HepG2 (cell line): ENCODE results near the gene ABHD17A. TPM values are rescaled to one million over a fixed set of nuclear protein-coding genes. Genes with fewer than 3 reads are reported as not detected.

Experiments
- AHR ChIP-seq: IDR thresholded peaks from 2 replicates; pipeline ENCODE4 v1.6.1; 2018; ENCODE audit warnings: missing genetic modification reagents, missing compliant biosample characterization
- BRD4 ChIP-seq: sonication (generic); formaldehyde crosslinking; IDR thresholded peaks from 2 replicates; pipeline ENCODE4 v1.4.0; 2020; ENCODE audit warnings: missing genetic modification reagents
- CENPT ChIP-seq: sonication (generic); formaldehyde crosslinking; IDR thresholded peaks from 2 replicates; pipeline ENCODE4 v1.8.0; 2022; ENCODE audit warnings: low read depth, mild to moderate bottlenecking, moderate library complexity, missing genetic modification reagents
- ETV6 ChIP-seq: sonication (generic); formaldehyde crosslinking; conservative IDR thresholded peaks from 2 replicates; pipeline ENCODE4 v1.4.0; 2020; ENCODE audit warnings: missing genetic modification reagents
- GABPB1 ChIP-seq: IDR thresholded peaks from 2 replicates; pipeline ENCODE4 v1.6.1; 2016; ENCODE audit warnings: mild to moderate bottlenecking, missing genetic modification reagents, moderate library complexity, missing compliant biosample characterization
- ISX ChIP-seq: sonication (generic); formaldehyde crosslinking; conservative IDR thresholded peaks from 2 replicates; pipeline ENCODE4 v1.5.0; 2020; ENCODE audit warnings: missing genetic modification reagents
- MLLT10 ChIP-seq: sonication (generic); formaldehyde crosslinking; IDR thresholded peaks from 2 replicates; pipeline ENCODE4 v1.4.0; 2020; ENCODE audit warnings: missing genetic modification reagents
- PCBP1 ChIP-seq: fragments of 200-400 bp; formaldehyde crosslinking; IDR thresholded peaks from 2 replicates; pipeline ENCODE4 v1.6.1; 2017; ENCODE audit warnings: mild to moderate bottlenecking, low read depth, low read length, borderline replicate concordance
- PLRG1 ChIP-seq: fragments of 450-650 bp; conservative IDR thresholded peaks from 2 replicates; pipeline ENCODE4 v1.6.1; 2016
- RBM39 ChIP-seq: fragments of 200-400 bp; formaldehyde crosslinking; IDR thresholded peaks from one replicate; pipeline ENCODE4 v1.6.1; 2018; ENCODE audit warnings: antibody characterized with exemption, mild to moderate bottlenecking, low read depth, low read length; ENCODE audit not compliant: poor library complexity, severe bottlenecking
- RFXAP ChIP-seq: sonication (generic); formaldehyde crosslinking; IDR thresholded peaks from 2 replicates; pipeline ENCODE4 v1.4.0; 2020; ENCODE audit warnings: missing genetic modification reagents, borderline replicate concordance
- SAFB2 ChIP-seq: sonication (generic); formaldehyde crosslinking; IDR thresholded peaks from 2 replicates; pipeline ENCODE4 v1.5.1; 2020; ENCODE audit warnings: missing genetic modification reagents, low read depth, mild to moderate bottlenecking, borderline replicate concordance
- U2AF1 ChIP-seq: fragments of 200-400 bp; formaldehyde crosslinking; optimal IDR thresholded peaks from 2 replicates; pipeline ENCODE3; 2017; ENCODE audit warnings: mild to moderate bottlenecking, low read depth, low read length
- ZBTB2 ChIP-seq: sonication (generic); formaldehyde crosslinking; IDR thresholded peaks from 2 replicates; pipeline ENCODE4 v1.8.0; 2022; ENCODE audit warnings: low read depth, missing genetic modification reagents
- ZFP37 ChIP-seq: sonication (generic); formaldehyde crosslinking; IDR thresholded peaks from 2 replicates; pipeline ENCODE4 v1.4.0; 2020; ENCODE audit warnings: missing genetic modification reagents, borderline replicate concordance
- ZMYM2 ChIP-seq: sonication (generic); formaldehyde crosslinking; IDR thresholded peaks from 2 replicates; pipeline ENCODE4 v1.8.0; 2022; ENCODE audit warnings: mild to moderate bottlenecking, missing genetic modification reagents
- ZNF124 ChIP-seq: sonication (generic); formaldehyde crosslinking; IDR thresholded peaks from 2 replicates; pipeline ENCODE4 v1.4.0; 2020; ENCODE audit warnings: missing genetic modification reagents
- ZNF251 ChIP-seq: sonication (generic); formaldehyde crosslinking; IDR thresholded peaks from 2 replicates; pipeline ENCODE4 v1.9.0; 2021; ENCODE audit warnings: mild to moderate bottlenecking, missing genetic modification reagents
- ZNF546 ChIP-seq: sonication (generic); formaldehyde crosslinking; conservative IDR thresholded peaks from 2 replicates; pipeline ENCODE4 v1.8.1; 2023; ENCODE audit warnings: mild to moderate bottlenecking, missing genetic modification reagents
- ZNF768 ChIP-seq: sonication (generic); formaldehyde crosslinking; IDR thresholded peaks from 2 replicates; pipeline ENCODE4 v1.4.0; 2020; ENCODE audit warnings: missing genetic modification reagents
- ZSCAN21 ChIP-seq: sonication (generic); formaldehyde crosslinking; IDR thresholded peaks from 2 replicates; pipeline ENCODE4 v1.8.0; 2022; ENCODE audit warnings: mild to moderate bottlenecking, missing genetic modification reagents, moderate library complexity, borderline replicate concordance
- polyA plus RNA-seq, 8 experiments: library from polyadenylated mRNA; depleted of rRNA in 3 of 8; stranded (reverse) in 7 of 8; unstranded in 1 of 8; fragments of >200 nt; fragmentation: Illumina TruSeq in 4 of 8; extraction: Trizol in 4 of 8; gene quantifications; 2 replicates each; pipeline versions ENCODE4 v1.2.1 to v1.2.3, GENCODE V29; 2011 to 2016; ENCODE audit warnings: low read depth in 4 of 8, missing spikeins in 1 of 8, mixed read lengths in 1 of 8; ENCODE audit not compliant: insufficient read depth in 1 of 8
- total RNA-seq, 5 experiments: library from RNA; depleted of rRNA; stranded (reverse); fragments of >200 nt; fragmentation: Illumina TruSeq; extraction: Trizol; gene quantifications; 2 replicates each; pipeline ENCODE4 v1.2.3, GENCODE V29; 2016; ENCODE audit warnings: low read depth in 1 of 5
- TF ChIP-seq, protein P1 (sequence below): IDR thresholded peaks from 2 replicates; pipeline ENCODE4 v1.6.1; 2016; ENCODE audit warnings: missing compliant biosample characterization, missing genetic modification reagents, borderline replicate concordance
- TF ChIP-seq, protein P2 (sequence below): sonication (generic); formaldehyde crosslinking; IDR thresholded peaks from 2 replicates; pipeline ENCODE4 v1.8.1; 2023; ENCODE audit warnings: mild to moderate bottlenecking, inconsistent platforms, moderate library complexity, missing genetic modification reagents, borderline replicate concordance
- TF ChIP-seq, protein P3 (sequence below): sonication (generic); formaldehyde crosslinking; IDR thresholded peaks from 2 replicates; pipeline ENCODE4 v1.4.0; 2020; ENCODE audit warnings: missing genetic modification reagents

Gene ABHD17A
- total and polyA plus RNA-seq, 2 of the 13 experiments (the other 11 are each of a cell fraction or from before 2014, with no cell fraction given) = 27.7 to 40.8 TPM

- peak; percentile 97 for TF ChIP-seq SAFB2
- TF ChIP-seq RFXAP = peak; percentile 78; the same call in 1 of the 2 replicates
- TF ChIP-seq GABPB1 (CRISPR knock-in tag) = peak; percentile 98
- peak; percentile 92 for TF ChIP-seq CENPT (CRISPR knock-in tag)
- TF ChIP-seq BRD4 (CRISPR knock-in tag) = peak; percentile 78
- TF ChIP-seq, protein P1, sequence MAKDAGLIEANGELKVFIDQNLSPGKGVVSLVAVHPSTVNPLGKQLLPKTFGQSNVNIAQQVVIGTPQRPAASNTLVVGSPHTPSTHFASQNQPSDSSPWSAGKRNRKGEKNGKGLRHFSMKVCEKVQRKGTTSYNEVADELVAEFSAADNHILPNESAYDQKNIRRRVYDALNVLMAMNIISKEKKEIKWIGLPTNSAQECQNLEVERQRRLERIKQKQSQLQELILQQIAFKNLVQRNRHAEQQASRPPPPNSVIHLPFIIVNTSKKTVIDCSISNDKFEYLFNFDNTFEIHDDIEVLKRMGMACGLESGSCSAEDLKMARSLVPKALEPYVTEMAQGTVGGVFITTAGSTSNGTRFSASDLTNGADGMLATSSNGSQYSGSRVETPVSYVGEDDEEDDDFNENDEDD (CRISPR knock-in tag) = peak; percentile 96
- TF ChIP-seq ZNF546 (CRISPR knock-in tag) = peak; percentile 97
- no peak for TF ChIP-seq ISX (CRISPR knock-in tag)
- TF ChIP-seq AHR (CRISPR knock-in tag) = 0 out of 2 replicates have a peak, but pooled peaks have one; percentile 82
- TF ChIP-seq PLRG1 = no peak
- TF ChIP-seq U2AF1 = peak; percentile 75
- TF ChIP-seq RBM39 = no peak
- TF ChIP-seq ZNF768 (CRISPR knock-in tag) = no peak; the same call in 1 of the 2 replicates
- TF ChIP-seq MLLT10 (CRISPR knock-in tag) = no peak
- 0 out of 2 replicates have a peak, but pooled peaks have one; percentile 29 for TF ChIP-seq ZNF251 (CRISPR knock-in tag)
- 0 out of 2 replicates have a peak, but pooled peaks have one; percentile 40 for TF ChIP-seq ETV6
- TF ChIP-seq PCBP1 = 0 out of 2 replicates have a peak, but pooled peaks have one; percentile 77
- peak; percentile 39; the same call in 1 of the 2 replicates for TF ChIP-seq ZNF124
- peak; percentile 80; the same call in 1 of the 2 replicates for TF ChIP-seq ZFP37
- TF ChIP-seq, protein P2, sequence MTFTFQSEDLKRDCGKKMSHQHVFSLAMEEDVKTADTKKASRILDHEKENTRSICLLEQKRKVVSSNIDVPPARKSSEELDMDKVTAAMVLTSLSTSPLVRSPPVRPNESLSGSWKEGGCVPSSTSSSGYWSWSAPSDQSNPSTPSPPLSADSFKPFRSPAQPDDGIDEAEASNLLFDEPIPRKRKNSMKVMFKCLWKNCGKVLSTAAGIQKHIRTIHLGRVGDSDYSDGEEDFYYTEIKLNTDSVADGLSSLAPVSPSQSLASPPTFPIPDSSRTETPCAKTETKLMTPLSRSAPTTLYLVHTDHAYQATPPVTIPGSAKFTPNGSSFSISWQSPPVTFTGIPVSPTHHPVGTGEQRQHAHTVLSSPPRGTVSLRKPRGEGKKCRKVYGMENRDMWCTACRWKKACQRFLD (CRISPR knock-in tag) = peak; percentile 89; the same call in 1 of the 2 replicates
- peak; percentile 87 for TF ChIP-seq ZBTB2 (CRISPR knock-in tag)
- peak; percentile 83; the same call in 1 of the 2 replicates for TF ChIP-seq ZSCAN21
- TF ChIP-seq, protein P3, sequence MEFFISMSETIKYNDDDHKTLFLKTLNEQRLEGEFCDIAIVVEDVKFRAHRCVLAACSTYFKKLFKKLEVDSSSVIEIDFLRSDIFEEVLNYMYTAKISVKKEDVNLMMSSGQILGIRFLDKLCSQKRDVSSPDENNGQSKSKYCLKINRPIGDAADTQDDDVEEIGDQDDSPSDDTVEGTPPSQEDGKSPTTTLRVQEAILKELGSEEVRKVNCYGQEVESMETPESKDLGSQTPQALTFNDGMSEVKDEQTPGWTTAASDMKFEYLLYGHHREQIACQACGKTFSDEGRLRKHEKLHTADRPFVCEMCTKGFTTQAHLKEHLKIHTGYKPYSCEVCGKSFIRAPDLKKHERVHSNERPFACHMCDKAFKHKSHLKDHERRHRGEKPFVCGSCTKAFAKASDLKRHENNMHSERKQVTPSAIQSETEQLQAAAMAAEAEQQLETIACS (CRISPR knock-in tag) = peak; percentile 56; the same call in 1 of the 2 replicates
- 0 out of 2 replicates have a peak, but pooled peaks have one; percentile 49 for TF ChIP-seq ZMYM2 (CRISPR knock-in tag)
Measured at GRCh38 chr19:1875646-1876495, 9.4 kb downstream of the ABHD17A start (continued).
